ENCODE data around the gene DOCK9. TPM values are rescaled to one million over a fixed set of nuclear protein-coding genes. Genes with fewer than 3 reads are reported as not detected.

DOCK9 gene
- total and polyA plus RNA-seq, 2 experiments from 2014 or later: 8.5 to 57.7 TPM

DNA sequence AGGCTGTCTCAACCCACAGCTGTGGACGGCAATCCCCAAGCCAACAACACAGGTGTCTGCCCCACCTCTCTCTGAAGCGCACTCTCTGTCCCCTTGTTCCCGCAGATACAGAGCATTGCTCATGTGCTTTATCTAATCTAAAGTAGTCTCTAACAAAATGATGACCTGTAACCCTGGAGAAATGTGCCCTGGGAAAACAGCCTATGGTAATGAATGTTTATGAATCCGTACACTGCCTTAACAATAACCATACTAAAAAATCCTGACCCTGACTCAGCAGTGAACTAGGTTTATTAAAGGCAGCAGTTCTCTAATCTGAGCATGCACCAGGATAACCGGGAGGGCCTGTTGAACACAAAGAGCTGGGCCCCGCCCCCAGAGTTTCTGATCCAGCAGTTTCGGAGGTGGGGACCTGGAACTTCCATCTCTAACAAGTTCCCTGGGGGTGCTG is 174.7 kb downstream of the DOCK9 start:
- peaks cover 11% of the 10 kb centered on the region for H3K4me1 ChIP-seq (ENCODE audit: insufficient read depth)
- TF ChIP-seq POLR2AphosphoS5 (IDR thresholded peaks at IDR 0.05; ENCODE audit: low read depth): no peak
- TF ChIP-seq, protein P1, sequence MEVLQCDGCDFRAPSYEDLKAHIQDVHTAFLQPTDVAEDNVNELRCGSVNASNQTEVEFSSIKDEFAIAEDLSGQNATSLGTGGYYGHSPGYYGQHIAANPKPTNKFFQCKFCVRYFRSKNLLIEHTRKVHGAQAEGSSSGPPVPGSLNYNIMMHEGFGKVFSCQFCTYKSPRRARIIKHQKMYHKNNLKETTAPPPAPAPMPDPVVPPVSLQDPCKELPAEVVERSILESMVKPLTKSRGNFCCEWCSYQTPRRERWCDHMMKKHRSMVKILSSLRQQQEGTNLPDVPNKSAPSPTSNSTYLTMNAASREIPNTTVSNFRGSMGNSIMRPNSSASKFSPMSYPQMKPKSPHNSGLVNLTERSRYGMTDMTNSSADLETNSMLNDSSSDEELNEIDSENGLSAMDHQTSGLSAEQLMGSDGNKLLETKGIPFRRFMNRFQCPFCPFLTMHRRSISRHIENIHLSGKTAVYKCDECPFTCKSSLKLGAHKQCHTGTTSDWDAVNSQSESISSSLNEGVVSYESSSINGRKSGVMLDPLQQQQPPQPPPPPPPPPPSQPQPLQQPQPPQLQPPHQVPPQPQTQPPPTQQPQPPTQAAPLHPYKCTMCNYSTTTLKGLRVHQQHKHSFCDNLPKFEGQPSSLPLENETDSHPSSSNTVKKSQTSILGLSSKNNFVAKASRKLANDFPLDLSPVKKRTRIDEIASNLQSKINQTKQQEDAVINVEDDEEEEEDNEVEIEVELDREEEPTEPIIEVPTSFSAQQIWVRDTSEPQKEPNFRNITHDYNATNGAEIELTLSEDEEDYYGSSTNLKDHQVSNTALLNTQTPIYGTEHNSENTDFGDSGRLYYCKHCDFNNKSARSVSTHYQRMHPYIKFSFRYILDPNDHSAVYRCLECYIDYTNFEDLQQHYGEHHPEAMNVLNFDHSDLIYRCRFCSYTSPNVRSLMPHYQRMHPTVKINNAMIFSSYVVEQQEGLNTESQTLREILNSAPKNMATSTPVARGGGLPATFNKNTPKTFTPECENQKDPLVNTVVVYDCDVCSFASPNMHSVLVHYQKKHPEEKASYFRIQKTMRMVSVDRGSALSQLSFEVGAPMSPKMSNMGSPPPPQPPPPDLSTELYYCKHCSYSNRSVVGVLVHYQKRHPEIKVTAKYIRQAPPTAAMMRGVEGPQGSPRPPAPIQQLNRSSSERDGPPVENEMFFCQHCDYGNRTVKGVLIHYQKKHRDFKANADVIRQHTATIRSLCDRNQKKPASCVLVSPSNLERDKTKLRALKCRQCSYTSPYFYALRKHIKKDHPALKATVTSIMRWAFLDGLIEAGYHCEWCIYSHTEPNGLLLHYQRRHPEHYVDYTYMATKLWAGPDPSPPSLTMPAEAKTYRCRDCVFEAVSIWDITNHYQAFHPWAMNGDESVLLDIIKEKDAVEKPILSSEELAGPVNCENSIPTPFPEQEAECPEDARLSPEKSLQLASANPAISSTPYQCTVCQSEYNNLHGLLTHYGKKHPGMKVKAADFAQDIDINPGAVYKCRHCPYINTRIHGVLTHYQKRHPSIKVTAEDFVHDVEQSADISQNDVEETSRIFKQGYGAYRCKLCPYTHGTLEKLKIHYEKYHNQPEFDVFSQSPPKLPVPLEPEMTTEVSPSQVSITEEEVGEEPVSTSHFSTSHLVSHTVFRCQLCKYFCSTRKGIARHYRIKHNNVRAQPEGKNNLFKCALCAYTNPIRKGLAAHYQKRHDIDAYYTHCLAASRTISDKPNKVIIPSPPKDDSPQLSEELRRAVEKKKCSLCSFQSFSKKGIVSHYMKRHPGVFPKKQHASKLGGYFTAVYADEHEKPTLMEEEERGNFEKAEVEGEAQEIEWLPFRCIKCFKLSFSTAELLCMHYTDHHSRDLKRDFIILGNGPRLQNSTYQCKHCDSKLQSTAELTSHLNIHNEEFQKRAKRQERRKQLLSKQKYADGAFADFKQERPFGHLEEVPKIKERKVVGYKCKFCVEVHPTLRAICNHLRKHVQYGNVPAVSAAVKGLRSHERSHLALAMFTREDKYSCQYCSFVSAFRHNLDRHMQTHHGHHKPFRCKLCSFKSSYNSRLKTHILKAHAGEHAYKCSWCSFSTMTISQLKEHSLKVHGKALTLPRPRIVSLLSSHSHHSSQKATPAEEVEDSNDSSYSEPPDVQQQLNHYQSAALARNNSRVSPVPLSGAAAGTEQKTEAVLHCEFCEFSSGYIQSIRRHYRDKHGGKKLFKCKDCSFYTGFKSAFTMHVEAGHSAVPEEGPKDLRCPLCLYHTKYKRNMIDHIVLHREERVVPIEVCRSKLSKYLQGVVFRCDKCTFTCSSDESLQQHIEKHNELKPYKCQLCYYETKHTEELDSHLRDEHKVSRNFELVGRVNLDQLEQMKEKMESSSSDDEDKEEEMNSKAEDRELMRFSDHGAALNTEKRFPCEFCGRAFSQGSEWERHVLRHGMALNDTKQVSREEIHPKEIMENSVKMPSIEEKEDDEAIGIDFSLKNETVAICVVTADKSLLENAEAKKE (CRISPR knock-in tag; IDR thresholded peaks at IDR 0.05): no peak
- no peak for TF ChIP-seq EZH2phosphoT487 (IDR thresholded peaks at IDR 0.05; ENCODE audit: unreplicated experiment)
- TF ChIP-seq, protein P2, sequence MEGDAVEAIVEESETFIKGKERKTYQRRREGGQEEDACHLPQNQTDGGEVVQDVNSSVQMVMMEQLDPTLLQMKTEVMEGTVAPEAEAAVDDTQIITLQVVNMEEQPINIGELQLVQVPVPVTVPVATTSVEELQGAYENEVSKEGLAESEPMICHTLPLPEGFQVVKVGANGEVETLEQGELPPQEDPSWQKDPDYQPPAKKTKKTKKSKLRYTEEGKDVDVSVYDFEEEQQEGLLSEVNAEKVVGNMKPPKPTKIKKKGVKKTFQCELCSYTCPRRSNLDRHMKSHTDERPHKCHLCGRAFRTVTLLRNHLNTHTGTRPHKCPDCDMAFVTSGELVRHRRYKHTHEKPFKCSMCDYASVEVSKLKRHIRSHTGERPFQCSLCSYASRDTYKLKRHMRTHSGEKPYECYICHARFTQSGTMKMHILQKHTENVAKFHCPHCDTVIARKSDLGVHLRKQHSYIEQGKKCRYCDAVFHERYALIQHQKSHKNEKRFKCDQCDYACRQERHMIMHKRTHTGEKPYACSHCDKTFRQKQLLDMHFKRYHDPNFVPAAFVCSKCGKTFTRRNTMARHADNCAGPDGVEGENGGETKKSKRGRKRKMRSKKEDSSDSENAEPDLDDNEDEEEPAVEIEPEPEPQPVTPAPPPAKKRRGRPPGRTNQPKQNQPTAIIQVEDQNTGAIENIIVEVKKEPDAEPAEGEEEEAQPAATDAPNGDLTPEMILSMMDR (conservative IDR thresholded peaks at IDR 0.05; ENCODE audit: low read depth in 2 of 2): no peak
- TF ChIP-seq STAT1 (IDR thresholded peaks at IDR 0.05; ENCODE audit: unreplicated experiment): no peak
- TF ChIP-seq, protein P3, sequence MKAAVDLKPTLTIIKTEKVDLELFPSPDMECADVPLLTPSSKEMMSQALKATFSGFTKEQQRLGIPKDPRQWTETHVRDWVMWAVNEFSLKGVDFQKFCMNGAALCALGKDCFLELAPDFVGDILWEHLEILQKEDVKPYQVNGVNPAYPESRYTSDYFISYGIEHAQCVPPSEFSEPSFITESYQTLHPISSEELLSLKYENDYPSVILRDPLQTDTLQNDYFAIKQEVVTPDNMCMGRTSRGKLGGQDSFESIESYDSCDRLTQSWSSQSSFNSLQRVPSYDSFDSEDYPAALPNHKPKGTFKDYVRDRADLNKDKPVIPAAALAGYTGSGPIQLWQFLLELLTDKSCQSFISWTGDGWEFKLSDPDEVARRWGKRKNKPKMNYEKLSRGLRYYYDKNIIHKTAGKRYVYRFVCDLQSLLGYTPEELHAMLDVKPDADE (IDR thresholded peaks at IDR 0.05): no peak
- no peak for TF ChIP-seq ZNF114 (CRISPR knock-in tag; IDR thresholded peaks at IDR 0.05)
- TF ChIP-seq NANOG (IDR thresholded peaks at IDR 0.05; ENCODE audit: borderline replicate concordance): no peak
- no peak for TF ChIP-seq ZNF331 (CRISPR knock-in tag; IDR thresholded peaks at IDR 0.05; ENCODE audit: low read depth)
- TF ChIP-seq, protein P4, sequence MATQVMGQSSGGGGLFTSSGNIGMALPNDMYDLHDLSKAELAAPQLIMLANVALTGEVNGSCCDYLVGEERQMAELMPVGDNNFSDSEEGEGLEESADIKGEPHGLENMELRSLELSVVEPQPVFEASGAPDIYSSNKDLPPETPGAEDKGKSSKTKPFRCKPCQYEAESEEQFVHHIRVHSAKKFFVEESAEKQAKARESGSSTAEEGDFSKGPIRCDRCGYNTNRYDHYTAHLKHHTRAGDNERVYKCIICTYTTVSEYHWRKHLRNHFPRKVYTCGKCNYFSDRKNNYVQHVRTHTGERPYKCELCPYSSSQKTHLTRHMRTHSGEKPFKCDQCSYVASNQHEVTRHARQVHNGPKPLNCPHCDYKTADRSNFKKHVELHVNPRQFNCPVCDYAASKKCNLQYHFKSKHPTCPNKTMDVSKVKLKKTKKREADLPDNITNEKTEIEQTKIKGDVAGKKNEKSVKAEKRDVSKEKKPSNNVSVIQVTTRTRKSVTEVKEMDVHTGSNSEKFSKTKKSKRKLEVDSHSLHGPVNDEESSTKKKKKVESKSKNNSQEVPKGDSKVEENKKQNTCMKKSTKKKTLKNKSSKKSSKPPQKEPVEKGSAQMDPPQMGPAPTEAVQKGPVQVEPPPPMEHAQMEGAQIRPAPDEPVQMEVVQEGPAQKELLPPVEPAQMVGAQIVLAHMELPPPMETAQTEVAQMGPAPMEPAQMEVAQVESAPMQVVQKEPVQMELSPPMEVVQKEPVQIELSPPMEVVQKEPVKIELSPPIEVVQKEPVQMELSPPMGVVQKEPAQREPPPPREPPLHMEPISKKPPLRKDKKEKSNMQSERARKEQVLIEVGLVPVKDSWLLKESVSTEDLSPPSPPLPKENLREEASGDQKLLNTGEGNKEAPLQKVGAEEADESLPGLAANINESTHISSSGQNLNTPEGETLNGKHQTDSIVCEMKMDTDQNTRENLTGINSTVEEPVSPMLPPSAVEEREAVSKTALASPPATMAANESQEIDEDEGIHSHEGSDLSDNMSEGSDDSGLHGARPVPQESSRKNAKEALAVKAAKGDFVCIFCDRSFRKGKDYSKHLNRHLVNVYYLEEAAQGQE (IDR thresholded peaks at IDR 0.05; ENCODE audit: unreplicated experiment): no peak
- TF ChIP-seq JUNB (IDR thresholded peaks at IDR 0.05; ENCODE audit: unreplicated experiment): no peak
- TF ChIP-seq CREB1 (CRISPR knock-in tag; IDR thresholded peaks at IDR 0.05; ENCODE audit: low read depth): no peak
- no peak for TF ChIP-seq EZH2 (IDR thresholded peaks at IDR 0.05; ENCODE audit: low read depth, unreplicated experiment)
- ATAC-seq (peak; percentile 45), DNase-seq (ENCODE audit: low spot score) (no peak)
- H2AFZ ChIP-seq: no peak overlapping the region
- H3K27me3 Mint-ChIP-seq (ENCODE audit: insufficient read depth, low read depth, poor library complexity): no peaks in the 10 kb centered on the region
- no peaks in the 10 kb centered on the region for H4K20me1 ChIP-seq (replicated peaks; ENCODE audit: insufficient read depth)
- no peaks in the 10 kb centered on the region for H3K9me3 Mint-ChIP-seq
- H3K27ac ChIP-seq (ENCODE audit: low read depth): 0 out of 2 replicates have a peak overlapping the region, but pooled peaks have one; percentile 10
- 0 out of 2 replicates have a peak, but pooled peaks cover 3% of the 10 kb centered on the region for H3F3A ChIP-seq (replicated peaks; ENCODE audit: low read depth)
- no peak overlapping the region for H3K4me2 ChIP-seq
- no peaks in the 10 kb centered on the region for H3K36me3 ChIP-seq (ENCODE audit: insufficient read depth)
- H3K79me2 ChIP-seq (replicated peaks; ENCODE audit: insufficient read depth): no peaks in the 10 kb centered on the region
- no peaks in the 10 kb centered on the region for H3K27me3 ChIP-seq (ENCODE audit: insufficient read depth)
- no peak overlapping the region for H3K4me3 Mint-ChIP-seq
- H3K36me3 Mint-ChIP-seq (ENCODE audit: low read depth): 0 out of 3 replicates have a peak, but pooled peaks cover 3% of the 10 kb centered on the region
- H3K4me1 Mint-ChIP-seq: peaks cover 19% of the 10 kb centered on the region
- H3K27ac Mint-ChIP-seq: 0 out of 2 replicates have a peak overlapping the region, but pooled peaks have one; percentile 27
- no peaks in the 10 kb centered on the region for H3K9me2 ChIP-seq (ENCODE audit: insufficient read depth)
- no peak overlapping the region for H3K4me3 ChIP-seq
